ENCODE data around the gene ABHD4. TPM values are rescaled to one million over a fixed set of nuclear protein-coding genes. Genes with fewer than 3 reads are reported as not detected.

Gene ABHD4
- total RNA-seq, 1 experiment from 2014 or later, result 9.1 TPM

- Histone ChIP-seq H2AFZ (ENCODE audit: low read length) (no peak overlapping the region), H3K27me3 (ENCODE audit: low read length) (no peaks in the 10 kb centered on the region), H3F3A (ENCODE audit: low read length, unreplicated experiment) (no peaks in the 10 kb centered on the region), H3K4me1 (ENCODE audit: insufficient read depth, low read length) (peaks cover 10% of the 10 kb centered on the region), H3K27ac (ENCODE audit: low read length) (no peak overlapping the region), H3K79me2 (ENCODE audit: low read length) (no peaks in the 10 kb centered on the region), H3K4me3 (ENCODE audit: low read length) (no peak overlapping the region), H3K9me2 (replicated peaks; ENCODE audit: low read length) (no peaks in the 10 kb centered on the region), H3K36me3 (ENCODE audit: low read depth, low read length) (no peaks in the 10 kb centered on the region), H3K9ac (ENCODE audit: low read length) (no peak overlapping the region), H3K4me2 (ENCODE audit: low read length) (no peak overlapping the region; the same call in 1 of the 2 replicates), H3K9me3 (ENCODE audit: low read length) (no peaks in the 10 kb centered on the region), H4K20me1 (ENCODE audit: low read length) (no peaks in the 10 kb centered on the region)
- intact Hi-C loops (cut with micrococcal nuclease), result no loop called here
- ChIA-PET POLR2A (ENCODE audit: unreplicated experiment) (no interaction called here), CTCF (no interaction called here)
- ATAC-seq, result peak; percentile 77
- DNase-seq, result peak; percentile 45
- TF ChIP-seq CTCF (conservative IDR thresholded peaks at IDR 0.05; ENCODE audit: low read depth, low read length), result no peak
- no peak for TF ChIP-seq EZH2 (IDR thresholded peaks at IDR 0.05; ENCODE audit: low read length, unreplicated experiment)
- no peak for TF ChIP-seq EZH2phosphoT487 (IDR thresholded peaks at IDR 0.05; ENCODE audit: borderline replicate concordance, low read length)
- BruUV-seq (replicated peaks), result no TSS peak
Measured at GRCh38 chr14:22622255-22622654, 24.2 kb downstream of the ABHD4 start.

- TF ChIP-seq CTCF (conservative IDR thresholded peaks at IDR 0.05; ENCODE audit: low read depth, low read length) (no peak), EZH2 (IDR thresholded peaks at IDR 0.05; ENCODE audit: low read length, unreplicated experiment) (no peak), EZH2phosphoT487 (IDR thresholded peaks at IDR 0.05; ENCODE audit: borderline replicate concordance, low read length) (no peak)
- H4K20me1 ChIP-seq (ENCODE audit: low read length), result no peaks in the 10 kb centered on the region
- H3K4me2 ChIP-seq (ENCODE audit: low read length), result no peak overlapping the region
- H3K4me3 ChIP-seq (ENCODE audit: low read length), result no peak overlapping the region
- peaks cover 10% of the 10 kb centered on the region for H3K4me1 ChIP-seq (ENCODE audit: insufficient read depth, low read length)
- no peaks in the 10 kb centered on the region for H3K9me2 ChIP-seq (replicated peaks; ENCODE audit: low read length)
- CTCF ChIA-PET, result no interaction called here
- H3K36me3 ChIP-seq (ENCODE audit: low read depth, low read length), result no peaks in the 10 kb centered on the region
- H3K79me2 ChIP-seq (ENCODE audit: low read length), result no peaks in the 10 kb centered on the region
- no peak overlapping the region for H2AFZ ChIP-seq (ENCODE audit: low read length)
- no peak overlapping the region for H3K9ac ChIP-seq (ENCODE audit: low read length)
- no TSS peak for BruUV-seq (replicated peaks)
- H3K27ac ChIP-seq (ENCODE audit: low read length), result no peak overlapping the region
- no peak for DNase-seq
- no peak for ATAC-seq
- no peaks in the 10 kb centered on the region for H3F3A ChIP-seq (ENCODE audit: low read length, unreplicated experiment)
- intact Hi-C loops (cut with micrococcal nuclease), result no loop called here
- no peaks in the 10 kb centered on the region for H3K9me3 ChIP-seq (ENCODE audit: low read length)
- no peaks in the 10 kb centered on the region for H3K27me3 ChIP-seq (ENCODE audit: low read length)
- POLR2A ChIA-PET (ENCODE audit: unreplicated experiment), result no interaction called here
Measured at GRCh38 chr14:22623047-22623446, 24.9 kb downstream of the ABHD4 start.

- Histone ChIP-seq H3K9ac (ENCODE audit: low read length) (no peak overlapping the region), H4K20me1 (ENCODE audit: low read length) (no peaks in the 10 kb centered on the region), H3K4me2 (ENCODE audit: low read length) (no peak overlapping the region), H3K4me1 (ENCODE audit: insufficient read depth, low read length) (peaks cover 10% of the 10 kb centered on the region), H3K27me3 (ENCODE audit: low read length) (no peaks in the 10 kb centered on the region), H3F3A (ENCODE audit: low read length, unreplicated experiment) (no peaks in the 10 kb centered on the region), H3K27ac (ENCODE audit: low read length) (no peak overlapping the region), H3K4me3 (ENCODE audit: low read length) (no peak overlapping the region), H2AFZ (ENCODE audit: low read length) (no peak overlapping the region), H3K9me3 (ENCODE audit: low read length) (no peaks in the 10 kb centered on the region), H3K9me2 (replicated peaks; ENCODE audit: low read length) (no peaks in the 10 kb centered on the region), H3K36me3 (ENCODE audit: low read depth, low read length) (no peaks in the 10 kb centered on the region), H3K79me2 (ENCODE audit: low read length) (no peaks in the 10 kb centered on the region)
- ATAC-seq, result no peak
- CTCF ChIA-PET, result no interaction called here
- TF ChIP-seq EZH2 (IDR thresholded peaks at IDR 0.05; ENCODE audit: low read length, unreplicated experiment) (no peak), EZH2phosphoT487 (IDR thresholded peaks at IDR 0.05; ENCODE audit: borderline replicate concordance, low read length) (no peak), CTCF (conservative IDR thresholded peaks at IDR 0.05; ENCODE audit: low read depth, low read length) (no peak)
- intact Hi-C loops (cut with micrococcal nuclease), result no loop called here
- no TSS peak for BruUV-seq (replicated peaks)
- no peak for DNase-seq
- POLR2A ChIA-PET (ENCODE audit: unreplicated experiment), result no interaction called here
Measured at GRCh38 chr14:22626590-22626989, 28.5 kb downstream of the ABHD4 start.
